Ishikawa (cell line): ENCODE results near the gene FAM53B.

ENCODE experiments used
- CREB1 ChIP-seq: IDR thresholded peaks from 2 replicates; pipeline ENCODE4 v1.6.1; 2012; ENCODE audit warnings: low read depth
- EP300 ChIP-seq: IDR thresholded peaks from 2 replicates; pipeline ENCODE4 v1.6.1; 2012; ENCODE audit warnings: borderline replicate concordance
- NFIC ChIP-seq: IDR thresholded peaks from 2 replicates; pipeline ENCODE4 v1.6.1; 2012
- TAF1 ChIP-seq: IDR thresholded peaks from 2 replicates; pipeline ENCODE4 v1.6.1; 2012; ENCODE audit warnings: low read depth, mild to moderate bottlenecking
- TCF12 ChIP-seq: IDR thresholded peaks from 2 replicates; pipeline ENCODE4 v1.6.1; 2012; ENCODE audit warnings: low read depth
- USF1 ChIP-seq: IDR thresholded peaks from 2 replicates; pipeline ENCODE4 v1.6.1; 2012
- YY1 ChIP-seq: IDR thresholded peaks from 2 replicates; pipeline ENCODE4 v1.6.1; 2012; ENCODE audit warnings: low read depth
- TF ChIP-seq, protein P1 (sequence below): IDR thresholded peaks from 2 replicates; pipeline ENCODE4 v1.6.1; 2012

DNA sequence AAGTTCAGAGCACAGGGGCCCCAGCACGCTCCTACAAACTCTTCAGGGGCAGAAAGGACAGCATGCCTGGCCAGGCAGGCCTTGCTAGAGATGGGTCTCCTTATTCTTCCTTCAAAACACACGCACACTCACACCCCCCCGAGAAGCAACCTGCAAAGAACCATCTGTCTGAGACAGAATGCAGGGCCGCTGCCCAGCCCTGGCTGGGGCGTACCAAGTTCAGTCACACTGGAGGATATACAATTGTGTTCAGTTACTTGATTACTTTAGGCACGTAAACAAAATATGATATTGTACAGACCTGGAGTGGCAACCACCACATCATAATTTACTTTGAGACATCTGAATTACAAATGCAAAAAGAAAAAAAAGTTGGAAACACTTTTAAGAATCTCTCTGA, 5.7 kb downstream of the FAM53B start:
- no peak for TF ChIP-seq CREB1
- TF ChIP-seq, protein P1, sequence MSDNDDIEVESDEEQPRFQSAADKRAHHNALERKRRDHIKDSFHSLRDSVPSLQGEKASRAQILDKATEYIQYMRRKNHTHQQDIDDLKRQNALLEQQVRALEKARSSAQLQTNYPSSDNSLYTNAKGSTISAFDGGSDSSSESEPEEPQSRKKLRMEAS = no peak
- TF ChIP-seq EP300 = no peak
- TF ChIP-seq USF1 = no peak
- no peak for TF ChIP-seq TAF1
- TF ChIP-seq TCF12 = no peak
- no peak for TF ChIP-seq YY1
- no peak for TF ChIP-seq NFIC
